ENCODE results near the gene PARD6G.

DNA sequence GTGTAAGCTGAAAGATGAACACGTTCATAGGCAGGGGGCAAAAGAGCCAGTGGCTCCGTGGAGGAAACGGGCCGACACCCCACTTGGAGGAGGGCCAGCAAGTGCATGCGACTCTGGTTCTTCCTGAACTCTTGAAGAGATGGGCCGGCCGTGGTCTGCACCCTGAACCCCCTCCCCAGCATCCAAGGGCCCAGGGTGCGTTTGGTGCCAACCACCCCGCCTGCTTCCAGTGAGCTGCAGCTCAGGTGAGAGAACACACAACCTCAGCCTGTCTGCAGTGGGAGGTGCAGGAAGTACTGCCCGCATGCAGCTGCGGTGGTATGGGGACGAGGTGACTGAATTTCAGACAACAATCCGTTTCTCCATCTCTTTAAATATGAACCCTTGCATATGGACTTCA is 79.4 kb downstream of the PARD6G start:
- TF ChIP-seq CTCF (IDR thresholded peaks at IDR 0.05; ENCODE audit: low read length) (no peak), EZH2 (IDR thresholded peaks at IDR 0.05; ENCODE audit: borderline replicate concordance, low read length) (no peak)

Data from OCI-LY1 (cell line).